Measurements from ENCODE around the gene EWSR1. TPM values are rescaled to one million over a fixed set of nuclear protein-coding genes. Genes with fewer than 3 reads are reported as not detected.

EWSR1 gene
- total RNA-seq, 1 donor from 2014 or later: 199 TPM

DNA sequence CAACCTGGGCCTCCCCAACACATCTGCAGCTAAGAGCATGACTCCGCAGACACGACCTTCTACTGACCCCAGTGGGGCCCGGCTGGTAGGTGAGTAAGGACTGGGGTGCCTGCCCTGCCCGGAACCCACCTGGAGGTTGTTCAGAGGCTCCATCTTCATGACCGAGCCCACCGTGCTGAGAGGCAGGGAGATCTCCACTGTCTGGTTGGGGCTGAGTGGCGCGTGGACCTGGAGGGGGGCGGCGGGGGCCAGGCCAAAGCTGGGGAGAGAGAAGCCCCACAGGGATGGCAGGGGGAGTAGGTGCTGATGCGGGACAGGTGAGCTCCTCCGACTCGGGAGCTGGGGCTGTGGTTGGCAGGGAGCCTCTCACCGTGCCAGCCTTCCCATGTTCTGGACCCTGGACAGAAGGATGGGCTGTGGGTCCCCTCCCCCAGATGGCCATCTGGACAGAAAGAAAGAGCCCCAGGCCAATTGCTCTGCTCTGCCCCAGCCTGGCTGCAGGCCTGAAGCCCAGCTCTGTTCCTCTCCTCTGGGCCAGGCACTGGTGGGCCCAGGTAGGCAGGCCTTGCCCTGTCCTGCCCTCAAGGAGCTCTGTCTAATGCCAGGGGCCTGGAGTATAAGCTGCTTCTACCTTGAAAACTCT lies 63.7 kb downstream of the EWSR1 start:
- Mint-ChIP-seq H3K27me3 (ENCODE audit: low read depth, unreplicated experiment) (no peaks in the 10 kb centered on the region), H3K27ac (ENCODE audit: unreplicated experiment) (no peak overlapping the region), H3K4me1 (ENCODE audit: low read depth, unreplicated experiment) (peaks cover 3% of the 10 kb centered on the region), H3K36me3 (ENCODE audit: low read depth, unreplicated experiment) (peaks cover 14% of the 10 kb centered on the region), H3K9me3 (ENCODE audit: unreplicated experiment) (no peaks in the 10 kb centered on the region), H3K4me3 (ENCODE audit: unreplicated experiment) (no peak overlapping the region)
- no peak overlapping the region for H3K27ac ChIP-seq (ENCODE audit: low read depth, low read length)
- no peaks in the 10 kb centered on the region for H3K9me3 ChIP-seq (ENCODE audit: insufficient read depth, low read depth, low read length)
- DNase-seq (ENCODE audit: low read depth): no peak
- TF ChIP-seq, protein P1, sequence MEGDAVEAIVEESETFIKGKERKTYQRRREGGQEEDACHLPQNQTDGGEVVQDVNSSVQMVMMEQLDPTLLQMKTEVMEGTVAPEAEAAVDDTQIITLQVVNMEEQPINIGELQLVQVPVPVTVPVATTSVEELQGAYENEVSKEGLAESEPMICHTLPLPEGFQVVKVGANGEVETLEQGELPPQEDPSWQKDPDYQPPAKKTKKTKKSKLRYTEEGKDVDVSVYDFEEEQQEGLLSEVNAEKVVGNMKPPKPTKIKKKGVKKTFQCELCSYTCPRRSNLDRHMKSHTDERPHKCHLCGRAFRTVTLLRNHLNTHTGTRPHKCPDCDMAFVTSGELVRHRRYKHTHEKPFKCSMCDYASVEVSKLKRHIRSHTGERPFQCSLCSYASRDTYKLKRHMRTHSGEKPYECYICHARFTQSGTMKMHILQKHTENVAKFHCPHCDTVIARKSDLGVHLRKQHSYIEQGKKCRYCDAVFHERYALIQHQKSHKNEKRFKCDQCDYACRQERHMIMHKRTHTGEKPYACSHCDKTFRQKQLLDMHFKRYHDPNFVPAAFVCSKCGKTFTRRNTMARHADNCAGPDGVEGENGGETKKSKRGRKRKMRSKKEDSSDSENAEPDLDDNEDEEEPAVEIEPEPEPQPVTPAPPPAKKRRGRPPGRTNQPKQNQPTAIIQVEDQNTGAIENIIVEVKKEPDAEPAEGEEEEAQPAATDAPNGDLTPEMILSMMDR (IDR thresholded peaks at IDR 0.05; ENCODE audit: insufficient read depth, low read depth, low read length): no peak
- no peak for TF ChIP-seq EZH2 (IDR thresholded peaks at IDR 0.05; ENCODE audit: insufficient read depth, low read length)
- H3K4me1 ChIP-seq (ENCODE audit: insufficient read depth, low read length): peaks cover 22% of the 10 kb centered on the region
- no peak overlapping the region for H3K4me3 ChIP-seq (ENCODE audit: insufficient read depth, low read depth, low read length)
- H3K9ac ChIP-seq (ENCODE audit: low read length): no peak overlapping the region
- H4K20me1 ChIP-seq (ENCODE audit: insufficient read depth, low read length): peaks cover 7% of the 10 kb centered on the region
- peaks cover 8% of the 10 kb centered on the region for H3K36me3 ChIP-seq (ENCODE audit: insufficient read depth, low read length)
- H3K27me3 ChIP-seq (ENCODE audit: insufficient read depth, low read length): no peaks in the 10 kb centered on the region
- no peak for FAIRE-seq
- H3K4me2 ChIP-seq (ENCODE audit: low read length): peak overlapping the region; percentile 55
- no peaks in the 10 kb centered on the region for H3K79me2 ChIP-seq (ENCODE audit: insufficient read depth, low read length)
- H2AFZ ChIP-seq (ENCODE audit: low read depth, low read length): no peak overlapping the region

DNA sequence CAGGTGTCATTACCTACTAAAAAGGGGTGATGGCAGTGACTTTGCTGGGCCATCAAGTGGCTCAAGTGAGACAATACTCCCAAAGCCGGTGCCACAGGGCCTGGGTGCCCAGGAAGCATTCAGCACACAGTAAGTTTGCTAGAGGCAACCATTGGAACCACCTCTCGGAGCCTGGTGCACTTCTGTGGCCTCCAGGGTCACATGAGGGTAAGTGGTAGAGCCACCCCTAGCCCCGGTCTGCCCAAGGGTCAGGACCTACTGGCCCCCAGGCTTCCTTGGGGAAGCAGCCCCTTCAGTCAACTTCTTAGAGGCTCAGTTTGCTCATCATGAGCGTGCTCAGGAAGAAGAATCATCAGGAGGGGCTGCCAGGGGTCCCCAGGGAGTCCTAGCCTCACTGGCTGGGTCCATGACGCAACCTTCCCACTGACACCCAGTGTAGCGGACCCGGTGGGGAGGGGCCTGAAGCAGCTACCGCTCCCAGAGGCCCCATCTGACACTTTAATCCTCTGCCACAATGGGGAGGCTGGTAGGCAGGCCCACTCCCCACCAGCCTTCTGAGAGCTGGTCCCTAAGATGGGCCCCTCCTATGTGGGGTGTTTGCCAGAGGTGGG lies 64.9 kb downstream of the EWSR1 start:
- H3K27ac ChIP-seq (ENCODE audit: low read depth, low read length): no peak overlapping the region
- H3K79me2 ChIP-seq (ENCODE audit: insufficient read depth, low read length): no peaks in the 10 kb centered on the region
- Mint-ChIP-seq H3K27ac (ENCODE audit: unreplicated experiment) (no peak overlapping the region), H3K27me3 (ENCODE audit: low read depth, unreplicated experiment) (no peaks in the 10 kb centered on the region), H3K4me1 (ENCODE audit: low read depth, unreplicated experiment) (peaks cover 3% of the 10 kb centered on the region), H3K9me3 (ENCODE audit: unreplicated experiment) (no peaks in the 10 kb centered on the region), H3K36me3 (ENCODE audit: low read depth, unreplicated experiment) (peaks cover 19% of the 10 kb centered on the region), H3K4me3 (ENCODE audit: unreplicated experiment) (no peak overlapping the region)
- TF ChIP-seq, protein P1 (IDR thresholded peaks at IDR 0.05; ENCODE audit: insufficient read depth, low read depth, low read length): no peak
- no peak for TF ChIP-seq EZH2 (IDR thresholded peaks at IDR 0.05; ENCODE audit: insufficient read depth, low read length)
- DNase-seq (ENCODE audit: low read depth): no peak
- H3K4me3 ChIP-seq (ENCODE audit: insufficient read depth, low read depth, low read length): no peak overlapping the region
- no peaks in the 10 kb centered on the region for H3K27me3 ChIP-seq (ENCODE audit: insufficient read depth, low read length)
- H2AFZ ChIP-seq (ENCODE audit: low read depth, low read length): no peak overlapping the region
- no peak for FAIRE-seq
- H3K4me1 ChIP-seq (ENCODE audit: insufficient read depth, low read length): peaks cover 22% of the 10 kb centered on the region
- H3K36me3 ChIP-seq (ENCODE audit: insufficient read depth, low read length): peaks cover 6% of the 10 kb centered on the region
- no peak overlapping the region for H3K9ac ChIP-seq (ENCODE audit: low read length)
- peaks cover 7% of the 10 kb centered on the region for H4K20me1 ChIP-seq (ENCODE audit: insufficient read depth, low read length)
- no peak overlapping the region for H3K4me2 ChIP-seq (ENCODE audit: low read length)
- no peaks in the 10 kb centered on the region for H3K9me3 ChIP-seq (ENCODE audit: insufficient read depth, low read depth, low read length)

DNA sequence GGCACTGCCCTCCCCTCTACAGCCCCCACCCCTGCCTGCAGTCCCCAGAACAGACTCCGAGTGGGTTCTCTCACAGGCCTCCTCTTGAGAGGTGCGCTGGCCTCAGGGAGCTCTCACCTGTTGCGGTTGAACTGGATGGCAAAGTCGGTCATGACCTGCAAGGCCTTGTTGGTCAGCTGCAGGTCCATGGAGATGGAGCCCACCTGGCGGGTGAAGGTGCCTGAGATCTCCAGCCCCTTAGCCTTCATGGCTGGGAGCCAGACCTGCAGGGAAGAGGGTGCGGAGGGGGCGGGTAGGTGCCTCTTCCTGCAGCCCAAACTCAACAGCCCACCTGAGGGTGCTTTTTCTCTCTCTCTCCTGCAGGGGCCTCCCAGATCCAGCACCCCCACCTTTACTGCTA lies 66.1 kb downstream of the EWSR1 start:
- no peaks in the 10 kb centered on the region for H3K9me3 Mint-ChIP-seq (ENCODE audit: unreplicated experiment)
- H3K79me2 ChIP-seq (ENCODE audit: insufficient read depth, low read length): no peaks in the 10 kb centered on the region
- no peak overlapping the region for H3K4me2 ChIP-seq (ENCODE audit: low read length)
- DNase-seq (ENCODE audit: low read depth): no peak
- H3K4me3 ChIP-seq (ENCODE audit: insufficient read depth, low read depth, low read length): no peak overlapping the region
- H3K27ac ChIP-seq (ENCODE audit: low read depth, low read length): no peak overlapping the region
- H3K4me3 Mint-ChIP-seq (ENCODE audit: unreplicated experiment): no peak overlapping the region
- H3K27me3 ChIP-seq (ENCODE audit: insufficient read depth, low read length): no peaks in the 10 kb centered on the region
- H3K9ac ChIP-seq (ENCODE audit: low read length): no peak overlapping the region
- TF ChIP-seq, protein P1 (IDR thresholded peaks at IDR 0.05; ENCODE audit: insufficient read depth, low read depth, low read length): no peak
- TF ChIP-seq EZH2 (IDR thresholded peaks at IDR 0.05; ENCODE audit: insufficient read depth, low read length): no peak
- no peaks in the 10 kb centered on the region for H3K9me3 ChIP-seq (ENCODE audit: insufficient read depth, low read depth, low read length)
- peaks cover 13% of the 10 kb centered on the region for H3K36me3 ChIP-seq (ENCODE audit: insufficient read depth, low read length)
- H2AFZ ChIP-seq (ENCODE audit: low read depth, low read length): no peak overlapping the region
- no peaks in the 10 kb centered on the region for H3K27me3 Mint-ChIP-seq (ENCODE audit: low read depth, unreplicated experiment)
- peaks cover 18% of the 10 kb centered on the region for H3K4me1 ChIP-seq (ENCODE audit: insufficient read depth, low read length)
- peaks cover 6% of the 10 kb centered on the region for H3K4me1 Mint-ChIP-seq (ENCODE audit: low read depth, unreplicated experiment)
- no peak overlapping the region for H3K27ac Mint-ChIP-seq (ENCODE audit: unreplicated experiment)
- no peak for FAIRE-seq
- H4K20me1 ChIP-seq (ENCODE audit: insufficient read depth, low read length): peaks cover 16% of the 10 kb centered on the region
- peaks cover 28% of the 10 kb centered on the region for H3K36me3 Mint-ChIP-seq (ENCODE audit: low read depth, unreplicated experiment)

Data from astrocyte (in vitro differentiated cells and primary cell).